Loucy (cell line): ENCODE results near the gene ACSL5.
"Not testable (repeated sequence)": the region's sequence is repeated elsewhere in the genome, so short reads cannot be mapped to it uniquely, and the experiment has no call there.

Experiments used
- H2AFZ ChIP-seq: fragments of 200-600 bp; sonication (generic); 2 replicates; pipeline ENCODE4 v1.6.0; 2016; ENCODE audit warnings: antibody characterized with exemption, mild to moderate bottlenecking, low read length, moderate library complexity
- H3F3A ChIP-seq: fragments of 200-600 bp; 2 replicates; pipeline ENCODE4 v1.6.0; 2016; ENCODE audit warnings: antibody characterized with exemption, low read depth, mild to moderate bottlenecking
- H3K27me3 ChIP-seq: fragments of 200-600 bp; sonication (generic); 2 replicates; pipeline ENCODE4 v1.6.1; 2014; ENCODE audit warnings: low read length, mild to moderate bottlenecking; ENCODE audit not compliant: insufficient read depth, poor library complexity, severe bottlenecking
- H3K36me3 ChIP-seq: fragments of 200-600 bp; sonication (generic); 2 replicates; pipeline ENCODE4 v1.6.1; 2016; ENCODE audit warnings: low read length; ENCODE audit not compliant: insufficient read depth
- H3K4me1 ChIP-seq: fragments of 200-600 bp; sonication (generic); 2 replicates; pipeline ENCODE4 v1.5.1; 2014; ENCODE audit warnings: low read length, mild to moderate bottlenecking; ENCODE audit not compliant: insufficient read depth, poor library complexity, severe bottlenecking
- H3K4me2 ChIP-seq: fragments of 200-600 bp; sonication (generic); 2 replicates; pipeline ENCODE4 v1.6.0; 2014; ENCODE audit warnings: antibody characterized with exemption, low read length, low read depth, mild to moderate bottlenecking; ENCODE audit not compliant: poor library complexity, severe bottlenecking
- H3K4me3 ChIP-seq: fragments of 200-600 bp; sonication (generic); 2 replicates; pipeline ENCODE4 v1.5.1; 2014; ENCODE audit warnings: low read length, mild to moderate bottlenecking, mixed read lengths; ENCODE audit not compliant: poor library complexity, severe bottlenecking
- H3K79me2 ChIP-seq: fragments of 200-600 bp; sonication (generic); 2 replicates; pipeline ENCODE4 v1.6.1; 2014; ENCODE audit warnings: low read length; ENCODE audit not compliant: insufficient read depth
- H3K9ac ChIP-seq: fragments of 200-600 bp; sonication (generic); 2 replicates; pipeline ENCODE4 v1.6.0; 2014; ENCODE audit warnings: mild to moderate bottlenecking, low read depth, low read length, moderate library complexity; ENCODE audit not compliant: poor library complexity, severe bottlenecking
- H3K9me2 ChIP-seq: fragments of 200-600 bp; sonication (generic); replicated peaks from 2 replicates; pipeline ENCODE4 v1.6.1; 2016; ENCODE audit warnings: low read depth, low read length, mixed read lengths
- H3K9me3 ChIP-seq: fragments of 200-600 bp; sonication (generic); 2 replicates; pipeline ENCODE4 v1.6.1; 2014; ENCODE audit warnings: mild to moderate bottlenecking, antibody characterized with exemption, low read length, low read depth; ENCODE audit not compliant: insufficient read depth
- H4K20me1 ChIP-seq: fragments of 200-600 bp; sonication (generic); 2 replicates; pipeline ENCODE4 v1.6.0; 2014; ENCODE audit warnings: antibody characterized with exemption, low read length, mild to moderate bottlenecking; ENCODE audit not compliant: insufficient read depth, poor library complexity, severe bottlenecking
- CTCF ChIP-seq: fragments of 200-600 bp; sonication (generic); conservative IDR thresholded peaks from 2 replicates; pipeline ENCODE4 v1.5.1; 2014; ENCODE audit warnings: mild to moderate bottlenecking, antibody characterized with exemption, low read length
- EZH2phosphoT487 ChIP-seq: fragments of 200-600 bp; IDR thresholded peaks from 2 replicates; pipeline ENCODE4 v1.6.1; 2018; ENCODE audit warnings: antibody characterized with exemption, mild to moderate bottlenecking, moderate library complexity, borderline replicate concordance

ACSL5 gene

GRCh38 chr10:112376396-112376790, 2.5 kb downstream of the ACSL5 start:
- Histone ChIP-seq H3K4me1 (peaks cover 22% of the 10 kb centered on the region), H3K4me2 (peak overlapping the region; percentile 84), H4K20me1 (no peaks in the 10 kb centered on the region), H3K36me3 (no peaks in the 10 kb centered on the region), H3K27me3 (no peaks in the 10 kb centered on the region), H3K9ac (peak overlapping the region; percentile 91), H3K9me3 (no peaks in the 10 kb centered on the region), H3K79me2 (peaks cover 11% of the 10 kb centered on the region), H3K9me2 (no peaks in the 10 kb centered on the region), H2AFZ (peak overlapping the region; percentile 97), H3F3A (no peaks in the 10 kb centered on the region), H3K4me3 (peak overlapping the region; percentile 84)
- no peak for TF ChIP-seq CTCF
- TF ChIP-seq EZH2phosphoT487 = no peak

GRCh38 chr10:112377116-112377515, 3.2 kb downstream of the ACSL5 start:
- H3K4me1 ChIP-seq = peaks cover 22% of the 10 kb centered on the region
- not testable (repeated sequence) for H4K20me1 ChIP-seq, H3K27me3 ChIP-seq, H3K9me2 ChIP-seq, H3K36me3 ChIP-seq, H3K9me3 ChIP-seq, H3F3A ChIP-seq, H2AFZ ChIP-seq
- H3K4me2 ChIP-seq = peak overlapping the region; percentile 84
- peaks cover 11% of the 10 kb centered on the region for H3K79me2 ChIP-seq
- H3K9ac ChIP-seq = peak overlapping the region; percentile 91
- peak overlapping the region; percentile 84 for H3K4me3 ChIP-seq

DNA sequence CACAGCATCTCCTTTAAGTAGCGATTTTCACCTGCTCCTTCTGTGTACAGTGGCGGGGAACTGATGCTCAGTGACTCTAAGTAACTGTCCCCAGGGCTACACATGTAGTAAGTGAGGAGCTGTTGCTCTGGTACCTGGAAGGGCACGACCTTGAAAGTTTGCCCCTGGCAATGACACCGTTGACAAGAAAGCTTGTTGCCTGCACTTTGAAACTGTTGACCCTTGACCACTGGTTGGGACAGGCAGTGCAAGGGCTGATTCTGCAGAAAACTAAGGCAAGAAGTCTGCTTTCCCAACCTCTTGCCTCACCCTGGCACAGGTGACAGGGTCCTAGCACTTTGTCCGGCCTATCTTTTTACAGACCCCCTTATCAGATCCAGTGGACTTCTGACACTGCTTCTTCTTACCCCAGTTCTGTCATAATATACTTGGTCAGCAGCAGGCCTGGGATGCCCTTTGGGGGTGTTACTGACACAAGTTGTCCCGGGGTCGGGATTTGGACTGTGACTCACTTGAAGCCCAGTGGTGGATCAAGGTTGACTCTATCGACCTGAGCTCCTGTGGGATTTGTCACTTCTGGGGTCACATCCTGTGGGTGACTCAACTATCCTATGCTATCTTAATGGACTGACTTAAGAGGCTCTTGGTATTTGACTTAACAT, 5.8 kb downstream of the ACSL5 start:
- Histone ChIP-seq H3K4me1 (peaks cover 22% of the 10 kb centered on the region), H3K27me3 (no peaks in the 10 kb centered on the region)

More for the DNA sequence above, 5.8 kb downstream of the ACSL5 start:
- TF ChIP-seq EZH2phosphoT487 (no peak), CTCF (no peak)
- no peaks in the 10 kb centered on the region for H3K9me3 ChIP-seq
- H2AFZ ChIP-seq = no peak overlapping the region
- no peak overlapping the region for H3K9ac ChIP-seq
- no peaks in the 10 kb centered on the region for H4K20me1 ChIP-seq
- no peak overlapping the region for H3K4me2 ChIP-seq
- H3K36me3 ChIP-seq = no peaks in the 10 kb centered on the region
- peaks cover 11% of the 10 kb centered on the region for H3K79me2 ChIP-seq
- H3F3A ChIP-seq = no peaks in the 10 kb centered on the region
- no peaks in the 10 kb centered on the region for H3K9me2 ChIP-seq
- no peak overlapping the region for H3K4me3 ChIP-seq
